Adipose tissue (tissue), 3 donors: ENCODE results near the gene PLXDC2. TPM values are rescaled to one million over a fixed set of nuclear protein-coding genes. Genes with fewer than 3 reads are reported as not detected.

Experiments used
- H3K27ac ChIP-seq: one replicate; pipeline ENCODE4 v1.5.1; 2013; ENCODE audit warnings: low read depth, low read length
- WGBS, 3 donors: extraction: QIAGEN DNeasy Blood & Tissue Kit; methylation state at CpG; one replicate each; pipeline ENCODE4 v1.1.7; 2013; 5-methylcytosine and 5-hydroxymethylcytosine counted together
- polyA plus RNA-seq, 3 donors: library from polyadenylated mRNA; stranded (reverse); fragments of 200-250 nt; gene quantifications; one replicate each; pipeline ENCODE4 v1.2.3, GENCODE V29; 2013
- donor health status: healthy with polysubstance abuse.
- donor health status: Bipolar disorder and iron deficiency.
- donor health status: healthy.

Gene PLXDC2
- polyA plus RNA-seq, 3 donors, result 1.5 to 10.6 (median 7.7) TPM

DNA sequence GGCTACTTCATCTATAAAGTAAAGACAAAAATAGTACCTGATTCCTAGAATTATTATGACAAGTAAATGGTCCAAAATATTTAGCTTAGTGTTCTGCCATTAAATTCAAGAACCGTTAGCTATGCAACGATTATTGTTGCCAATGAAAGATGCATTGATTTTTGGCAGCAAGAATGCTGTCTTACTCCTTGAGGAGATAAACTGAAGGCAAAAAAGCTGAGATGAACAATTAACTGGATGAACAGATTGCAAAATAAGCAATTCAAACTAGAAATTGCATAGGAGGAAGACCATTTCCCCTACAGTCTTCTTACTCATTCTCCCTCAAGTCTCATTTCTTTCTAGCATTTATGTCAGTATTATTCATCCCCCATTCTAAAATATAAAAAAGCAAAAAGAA, 484.5 kb downstream of the PLXDC2 start:
- H3K27ac ChIP-seq, result no peak overlapping the region
- 65 to 73% (median 66%) methylated on average over 2 of the region's 2 CpGs for WGBS, 3 donors

DNA sequence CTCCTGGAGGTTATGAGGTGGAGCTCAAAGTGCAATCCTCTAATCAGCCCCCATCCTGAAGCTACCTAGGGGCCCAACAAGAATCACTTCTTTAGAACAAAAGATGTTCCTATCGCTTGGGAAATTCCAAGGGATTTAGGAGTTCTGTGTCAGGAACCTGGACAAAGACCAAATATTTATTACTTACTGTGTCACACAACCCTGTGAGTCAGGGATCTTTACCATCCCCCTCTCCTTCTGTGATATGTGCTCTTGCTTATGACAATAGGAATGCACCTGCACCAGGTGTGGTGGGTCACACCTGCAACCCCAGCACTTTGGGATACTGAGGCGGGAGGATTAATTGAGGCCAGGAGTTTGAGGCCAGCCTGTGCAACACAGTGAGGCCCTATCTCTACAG, 485.8 kb downstream of the PLXDC2 start:
- whole genome bisulfite sequencing, 3 donors, result 83 to 100% (median 91%) methylated on average over 2 of the region's 2 CpGs
- H3K27ac ChIP-seq, result no peak overlapping the region

DNA sequence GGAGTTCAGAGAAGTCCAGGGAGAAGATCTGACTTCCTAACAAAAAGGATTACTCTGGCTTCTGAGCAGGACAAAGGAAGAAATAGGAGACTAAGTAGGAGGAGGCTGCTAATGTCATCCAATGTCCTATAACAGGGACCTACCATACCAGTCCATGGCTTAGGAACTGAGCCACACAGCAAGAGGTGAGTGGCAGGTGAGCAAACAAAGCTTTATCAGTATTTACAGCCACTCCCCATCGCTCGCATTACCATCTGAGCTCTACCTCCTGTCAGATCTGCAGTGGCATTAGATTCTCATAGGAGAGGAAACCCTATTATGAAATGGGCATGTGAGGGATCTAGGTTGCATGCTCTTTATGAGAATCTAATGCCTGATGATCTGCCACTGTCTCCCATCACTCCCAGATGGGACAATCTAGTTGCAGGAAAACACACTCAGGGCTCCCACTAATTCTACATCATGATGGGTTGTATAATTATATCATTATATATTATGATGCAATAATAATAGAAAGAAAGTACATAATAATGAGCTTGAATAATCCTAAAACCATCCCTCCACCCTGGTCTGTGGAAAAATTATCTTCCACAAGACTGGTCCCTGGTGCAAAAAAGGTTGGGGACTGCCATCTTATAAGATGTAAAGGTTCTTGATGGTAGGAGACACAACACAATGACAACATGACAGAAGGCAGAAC, 487.4 kb downstream of the PLXDC2 start:
- WGBS, 3 donors, result 44 to 97% (median 84%) methylated on average over 2 of the region's 2 CpGs

DNA sequence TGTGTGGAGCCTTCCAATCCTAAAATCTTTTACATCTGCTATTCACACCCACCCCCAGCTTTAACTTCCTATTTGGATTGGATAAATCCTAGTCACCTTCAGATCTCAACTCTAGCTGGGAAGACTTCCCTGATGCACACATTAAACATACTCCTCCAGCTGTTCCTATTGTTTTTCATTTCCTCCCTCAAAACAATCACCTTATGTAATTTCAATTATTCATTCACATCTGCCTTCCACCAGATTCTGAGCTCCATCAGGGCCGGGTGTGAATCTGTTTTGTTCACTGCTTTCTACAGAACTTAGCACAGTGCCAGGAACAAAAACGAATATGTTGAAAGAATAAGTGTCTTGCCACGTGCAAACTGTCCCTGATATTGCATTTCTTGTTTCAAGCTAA, 497.4 kb downstream of the PLXDC2 start:
- H3K27ac ChIP-seq, result no peak overlapping the region
- WGBS, 3 donors, result 28 to 42% (median 38%) methylated on average over 3 of the region's 3 CpGs

More for the DNA sequence above, 487.4 kb downstream of the PLXDC2 start:
- H3K27ac ChIP-seq, result no peak overlapping the region

DNA sequence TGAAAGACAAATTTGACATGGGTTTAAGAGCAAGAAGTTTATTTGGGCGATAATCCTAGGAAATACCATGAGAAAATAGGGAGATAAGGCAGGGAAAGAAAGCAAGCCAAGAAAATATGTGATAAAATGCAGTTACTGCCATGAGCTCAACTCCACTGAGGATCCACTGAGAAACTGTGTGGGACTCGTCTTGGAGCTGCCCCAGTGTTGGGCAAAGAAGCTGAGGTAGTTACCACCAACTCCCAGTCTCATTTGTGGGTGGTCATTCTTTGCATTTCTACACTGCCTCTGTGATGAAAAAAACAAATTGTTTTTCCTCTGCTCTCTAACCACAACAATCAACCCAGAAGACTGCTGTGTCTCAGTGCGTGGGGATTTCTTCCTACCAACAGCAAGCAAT, 498.2 kb downstream of the PLXDC2 start:
- H3K27ac ChIP-seq, result no peak overlapping the region
- WGBS, 3 donors, result 41 to 60% (median 57%) methylated on average over 3 of the region's 3 CpGs

DNA sequence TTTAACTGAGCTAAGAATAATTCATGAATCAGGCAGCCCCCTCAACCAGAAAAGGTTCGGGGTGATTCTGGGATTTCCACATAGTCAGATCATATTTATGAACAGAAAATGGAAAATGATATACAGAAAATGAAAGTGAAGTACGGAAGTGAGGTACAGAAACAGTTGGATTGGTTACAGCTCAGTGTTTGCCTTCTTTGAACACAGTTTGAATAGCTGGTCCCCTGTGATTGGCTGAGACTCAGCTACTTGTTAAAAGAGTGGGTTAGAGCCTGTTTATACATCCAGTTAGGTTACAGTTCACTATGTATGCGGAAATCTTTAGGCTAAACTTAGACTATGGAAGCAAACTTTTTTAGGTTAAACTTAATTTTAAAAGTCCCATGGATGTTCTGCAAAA, 511.7 kb downstream of the PLXDC2 start:
- H3K27ac ChIP-seq, result no peak overlapping the region
- WGBS, 3 donors, result 75 to 90% (median 86%) methylated on average over 3 of the region's 3 CpGs

DNA sequence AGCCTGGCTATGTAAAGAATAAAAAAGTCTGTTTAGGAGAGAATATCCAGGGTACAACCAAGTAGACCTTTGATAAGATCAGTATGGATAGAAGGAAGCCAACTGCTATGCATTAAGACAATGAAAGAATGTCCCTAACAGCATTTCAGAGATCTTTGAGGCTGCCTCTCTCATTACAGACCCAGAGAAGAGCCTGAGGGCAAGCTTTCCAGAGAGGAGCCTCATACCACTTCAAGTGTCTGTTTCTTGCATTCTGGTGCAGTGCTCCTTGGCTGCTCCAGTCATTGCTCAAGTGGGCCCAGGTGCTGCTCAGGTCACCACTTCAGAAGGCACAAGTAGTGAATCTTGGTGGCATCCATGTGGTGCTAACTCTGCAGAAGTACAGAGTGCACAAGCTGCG, 514.0 kb downstream of the PLXDC2 start:
- WGBS, 3 donors, result 76 to 100% (median 91%) methylated on average over 1 of the region's 1 CpG
- no peak overlapping the region for H3K27ac ChIP-seq

DNA sequence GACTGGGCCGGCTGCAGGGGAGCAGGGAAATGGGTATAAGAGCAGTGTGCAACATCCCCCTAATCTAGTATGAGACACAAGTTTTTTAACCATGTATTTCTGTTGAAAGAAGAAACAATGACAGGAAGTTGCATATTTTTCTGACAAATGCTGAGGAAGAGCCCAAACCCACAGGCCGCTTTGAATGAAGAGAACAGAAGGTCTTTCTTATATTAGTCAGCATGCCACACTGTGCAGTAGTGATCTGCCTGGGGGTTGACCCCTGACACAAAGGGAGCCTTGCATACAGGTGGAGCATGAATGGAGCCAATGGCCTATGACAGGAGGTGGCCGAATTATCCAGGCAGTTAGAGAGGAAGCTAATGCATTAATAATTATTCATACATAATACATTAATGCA, 518.3 kb downstream of the PLXDC2 start:
- H3K27ac ChIP-seq, result no peak overlapping the region
- WGBS, 3 donors, result 57 to 71% (median 64%) methylated on average over 3 of the region's 3 CpGs
